ENCODE measurements around the gene ZMPSTE24. TPM values are rescaled to one million over a fixed set of nuclear protein-coding genes. Genes with fewer than 3 reads are reported as not detected.

ZMPSTE24 gene
- total and polyA plus RNA-seq, 2 donors (not counting 1 experiment from before 2014, with no cell fraction given), result 60.9 to 67.6 TPM

- no peaks in the 10 kb centered on the region for H4K20me1 ChIP-seq (ENCODE audit: control insufficient read depth, extremely low read depth, insufficient read depth, low read length)
- H2AFZ ChIP-seq (ENCODE audit: low read length), result no peak overlapping the region
- H3K4me3 ChIP-seq (replicated peaks in 1 of 4; ENCODE audit: control extremely low read depth in 1 of 4, insufficient read depth in 1 of 4, low read depth in 3 of 4, low read length in 4 of 4), result no peak overlapping the region
- H3K4me2 ChIP-seq (ENCODE audit: extremely low read depth, insufficient read depth, low read length), result no peak overlapping the region
- DNase-seq (ENCODE audit: low read depth in 2 of 2), result no peak
- H3K9me3 ChIP-seq (ENCODE audit: control insufficient read depth, insufficient read depth, low read depth, low read length), result no peaks in the 10 kb centered on the region
- peaks cover 8% of the 10 kb centered on the region for H3K79me2 ChIP-seq (ENCODE audit: control insufficient read depth, insufficient read depth, low read length)
- TF ChIP-seq EZH2 (IDR thresholded peaks at IDR 0.05; ENCODE audit: low read length, missing control alignments) (no peak), CTCF (conservative IDR thresholded peaks at IDR 0.05 in 1 of 2, IDR thresholded peaks at IDR 0.05 in 1 of 2; ENCODE audit: low read depth in 1 of 2, low read length in 2 of 2) (no peak)
- H3K36me3 ChIP-seq (ENCODE audit: control insufficient read depth, insufficient read depth, low read length), result no peaks in the 10 kb centered on the region
- no peaks in the 10 kb centered on the region for H3K27me3 ChIP-seq (ENCODE audit: control insufficient read depth, insufficient read depth, low read length)
- no peak overlapping the region for H3K9ac ChIP-seq (ENCODE audit: insufficient read depth, low read length)
- no peaks in the 10 kb centered on the region for H3K4me1 ChIP-seq (ENCODE audit: control insufficient read depth, extremely low read depth, insufficient read depth, low read length)
- H3K27ac ChIP-seq (ENCODE audit: insufficient read depth, low read length), result no peak overlapping the region
These were observed 6.6 kb upstream of the ZMPSTE24 start for GRCh38 chr1:40251456-40251855.

GRCh38 chr1:40252601-40253000 lies 5.4 kb upstream of the ZMPSTE24 start:
- no peaks in the 10 kb centered on the region for H3K27me3 ChIP-seq (ENCODE audit: control insufficient read depth, insufficient read depth, low read length)
- peaks cover 17% of the 10 kb centered on the region for H3K79me2 ChIP-seq (ENCODE audit: control insufficient read depth, insufficient read depth, low read length)
- H3K4me1 ChIP-seq (ENCODE audit: control insufficient read depth, extremely low read depth, insufficient read depth, low read length), result peaks cover 2% of the 10 kb centered on the region
- no peak overlapping the region for H3K9ac ChIP-seq (ENCODE audit: insufficient read depth, low read length)
- H4K20me1 ChIP-seq (ENCODE audit: control insufficient read depth, extremely low read depth, insufficient read depth, low read length), result no peaks in the 10 kb centered on the region
- TF ChIP-seq EZH2 (IDR thresholded peaks at IDR 0.05; ENCODE audit: low read length, missing control alignments) (no peak), CTCF (conservative IDR thresholded peaks at IDR 0.05 in 1 of 2, IDR thresholded peaks at IDR 0.05 in 1 of 2; ENCODE audit: low read depth in 1 of 2, low read length in 2 of 2) (no peak)
- no peaks in the 10 kb centered on the region for H3K36me3 ChIP-seq (ENCODE audit: control insufficient read depth, insufficient read depth, low read length)
- no peak overlapping the region for H3K27ac ChIP-seq (ENCODE audit: insufficient read depth, low read length)
- no peaks in the 10 kb centered on the region for H3K9me3 ChIP-seq (ENCODE audit: control insufficient read depth, insufficient read depth, low read depth, low read length)
- DNase-seq (ENCODE audit: low read depth in 2 of 2), result peak in 1 of 2 donors; percentile 62
- no peak overlapping the region for H3K4me2 ChIP-seq (ENCODE audit: extremely low read depth, insufficient read depth, low read length)
- H3K4me3 ChIP-seq (replicated peaks in 1 of 4; ENCODE audit: control extremely low read depth in 1 of 4, insufficient read depth in 1 of 4, low read depth in 3 of 4, low read length in 4 of 4), result no peak overlapping the region
- H2AFZ ChIP-seq (ENCODE audit: low read length), result no peak overlapping the region

- Histone ChIP-seq H2AFZ (ENCODE audit: low read length) (no peak overlapping the region), H3K27me3 (ENCODE audit: control insufficient read depth, insufficient read depth, low read length) (no peaks in the 10 kb centered on the region), H3K4me1 (ENCODE audit: control insufficient read depth, extremely low read depth, insufficient read depth, low read length) (peaks cover 2% of the 10 kb centered on the region), H3K27ac (ENCODE audit: insufficient read depth, low read length) (no peak overlapping the region), H3K4me2 (ENCODE audit: extremely low read depth, insufficient read depth, low read length) (no peak overlapping the region), H3K9ac (ENCODE audit: insufficient read depth, low read length) (no peak overlapping the region), H4K20me1 (ENCODE audit: control insufficient read depth, extremely low read depth, insufficient read depth, low read length) (no peaks in the 10 kb centered on the region), H3K4me3 (replicated peaks in 1 of 4; ENCODE audit: control extremely low read depth in 1 of 4, insufficient read depth in 1 of 4, low read depth in 3 of 4, low read length in 4 of 4) (no peak overlapping the region), H3K36me3 (ENCODE audit: control insufficient read depth, insufficient read depth, low read length) (peaks cover 1% of the 10 kb centered on the region), H3K9me3 (ENCODE audit: control insufficient read depth, insufficient read depth, low read depth, low read length) (no peaks in the 10 kb centered on the region), H3K79me2 (ENCODE audit: control insufficient read depth, insufficient read depth, low read length) (peaks cover 34% of the 10 kb centered on the region)
- TF ChIP-seq CTCF (conservative IDR thresholded peaks at IDR 0.05 in 1 of 2, IDR thresholded peaks at IDR 0.05 in 1 of 2; ENCODE audit: low read depth in 1 of 2, low read length in 2 of 2) (no peak), EZH2 (IDR thresholded peaks at IDR 0.05; ENCODE audit: low read length, missing control alignments) (no peak)
- DNase-seq (ENCODE audit: low read depth in 2 of 2), result no peak
These were observed 2.8 kb upstream of the ZMPSTE24 start for GRCh38 chr1:40255231-40255630.
